IPS-15b (cell line): ENCODE results near the gene NOX3.

ENCODE experiments used
- H3K27me3 ChIP-seq: one replicate; pipeline ENCODE4 v1.6.1; 2013; ENCODE audit warnings: low read length; ENCODE audit not compliant: control insufficient read depth, insufficient read depth
- H3K36me3 ChIP-seq: one replicate; pipeline ENCODE4 v1.6.1; 2013; ENCODE audit warnings: low read length; ENCODE audit not compliant: control insufficient read depth, insufficient read depth
- H3K4me1 ChIP-seq: one replicate; pipeline ENCODE4 v1.6.1; 2013; ENCODE audit warnings: mild to moderate bottlenecking, low read length; ENCODE audit not compliant: control insufficient read depth, insufficient read depth
- H3K4me3 ChIP-seq: one replicate; pipeline ENCODE4 v1.5.1; 2013; ENCODE audit warnings: low read depth, low read length
- H3K9ac ChIP-seq: one replicate; pipeline ENCODE4 v1.6.1; 2013; ENCODE audit warnings: low read depth, mild to moderate bottlenecking, low read length
- H3K9me3 ChIP-seq: one replicate; pipeline ENCODE4 v1.6.1; 2013; ENCODE audit warnings: mild to moderate bottlenecking, low read length; ENCODE audit not compliant: control insufficient read depth, insufficient read depth

Gene NOX3

DNA sequence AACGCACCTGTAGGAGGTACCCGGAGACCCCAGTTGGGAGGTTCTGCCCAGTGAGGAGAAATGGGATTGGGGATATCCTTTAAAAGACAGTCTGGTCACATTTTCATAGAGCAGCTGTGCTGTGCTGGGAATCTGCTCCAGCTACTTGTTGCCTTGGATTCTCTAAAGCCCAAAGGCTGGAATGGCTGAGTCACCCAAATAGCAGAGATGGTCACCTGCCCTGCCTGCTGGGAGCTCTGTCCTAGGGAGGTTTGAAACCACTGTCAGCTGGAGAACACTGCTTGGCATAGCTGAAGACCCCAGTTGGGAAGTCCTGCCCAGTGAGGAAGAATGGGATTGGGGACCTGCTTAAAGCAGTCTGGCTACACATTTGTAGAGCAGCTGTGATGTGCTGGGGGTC lies 106.5 kb downstream of the NOX3 start:
- Histone ChIP-seq H3K4me1 (no peaks in the 10 kb centered on the region), H3K27me3 (no peaks in the 10 kb centered on the region), H3K4me3 (no peak overlapping the region), H3K36me3 (no peaks in the 10 kb centered on the region), H3K9me3 (no peaks in the 10 kb centered on the region), H3K9ac (no peak overlapping the region)

GRCh38 chr6:155347800-155348199 lies 107.8 kb downstream of the NOX3 start:
- H3K9me3 ChIP-seq = no peaks in the 10 kb centered on the region
- H3K27me3 ChIP-seq = no peaks in the 10 kb centered on the region
- no peaks in the 10 kb centered on the region for H3K36me3 ChIP-seq
- no peak overlapping the region for H3K4me3 ChIP-seq
- H3K9ac ChIP-seq = no peak overlapping the region
- H3K4me1 ChIP-seq = no peaks in the 10 kb centered on the region

GRCh38 chr6:155346957-155347356 lies 108.7 kb downstream of the NOX3 start:
- Histone ChIP-seq H3K4me3 (no peak overlapping the region), H3K9ac (no peak overlapping the region), H3K4me1 (no peaks in the 10 kb centered on the region), H3K9me3 (no peaks in the 10 kb centered on the region), H3K36me3 (no peaks in the 10 kb centered on the region), H3K27me3 (no peaks in the 10 kb centered on the region)
